ENCODE data around the gene DHRS3.
"Not testable (repeated sequence)": the region's sequence is repeated elsewhere in the genome, so short reads cannot be mapped to it uniquely, and the experiment has no call there.

- TF ChIP-seq CTCF (optimal IDR thresholded peaks at IDR 0.05 in 1 of 3, IDR thresholded peaks at IDR 0.05 in 1 of 3, conservative IDR thresholded peaks at IDR 0.05 in 1 of 3; ENCODE audit: extremely low read depth in 1 of 3, insufficient read depth in 2 of 3, low read length in 3 of 3); EZH2 (IDR thresholded peaks at IDR 0.05; ENCODE audit: low read length): not testable (repeated sequence)
These were observed 27.4 kb upstream of the DHRS3 start for GRCh38 chr1:12645401-12645800.

Measured in keratinocyte (primary cell).